Transverse colon (tissue), 4 donors: ENCODE measurements around the gene PDE12. TPM values are rescaled to one million over a fixed set of nuclear protein-coding genes. Genes with fewer than 3 reads are reported as not detected.
A peak's percentile ranks its signal among the peaks of the same experiment; 100 is the strongest.

Experiments used
- DNase-seq: peaks from one replicate; pipeline ENCODE4 v3.0.0-alpha.2; 2019
- H3K27ac ChIP-seq, 4 donors: fragments of 200-600 bp; sonication (generic); 2 replicates each; pipeline ENCODE4 v1.5.1; 2016 to 2018; ENCODE audit warnings: inconsistent platforms in 4 of 4
- H3K27me3 ChIP-seq: fragments of 200-600 bp; sonication (generic); 2 replicates; pipeline ENCODE4 v1.5.1; 2017; ENCODE audit warnings: inconsistent platforms
- H3K36me3 ChIP-seq, 4 donors: fragments of 200-600 bp; sonication (generic); 2 replicates each; pipeline ENCODE4 v1.5.1; 2017 to 2019; ENCODE audit warnings: inconsistent platforms in 4 of 4
- H3K4me1 ChIP-seq, 4 donors: fragments of 200-600 bp; sonication (generic); 2 replicates each; pipeline ENCODE4 v1.5.1; 2017 to 2020; ENCODE audit warnings: inconsistent platforms in 4 of 4
- H3K4me3 ChIP-seq, 4 donors: fragments of 200-600 bp; sonication (generic); 1 replicate in 1 of 4; 2 replicates in 3 of 4; pipeline versions ENCODE4 v1.5.1 to v1.6.1; 2017 to 2019; ENCODE audit warnings: inconsistent platforms in 4 of 4
- H3K9me3 ChIP-seq, 2 donors: fragments of 200-600 bp; sonication (generic); 2 replicates each; pipeline ENCODE4 v1.5.1; 2017 to 2019; ENCODE audit warnings: inconsistent platforms in 2 of 2
- EP300 ChIP-seq: sonication (generic); formaldehyde crosslinking; IDR thresholded peaks from one replicate; pipeline ENCODE4 v1.6.1; 2017; ENCODE audit warnings: antibody characterized with exemption, low read depth
- POLR2A ChIP-seq: fragments of 450-650 bp; IDR thresholded peaks from one replicate; pipeline ENCODE4 v1.6.1; 2016; ENCODE audit warnings: antibody characterized with exemption, mild to moderate bottlenecking, moderate library complexity
- POLR2AphosphoS5 ChIP-seq, 3 donors: sonication (generic); formaldehyde crosslinking; IDR thresholded peaks; one replicate each; pipeline ENCODE4 v1.6.1; 2016; ENCODE audit warnings: antibody characterized with exemption in 3 of 3
- WGBS, 2 donors: methylation state at CpG; one replicate each; pipeline ENCODE4 v1.1.5; 2018; ENCODE audit warnings: low coverage in 1 of 2; 5-methylcytosine and 5-hydroxymethylcytosine counted together
- in situ Hi-C, 4 donors: fragments of 200-750 bp; cut with MboI; loops; one replicate each; pipeline versions ENCODE4 v1.15.0 to v1.15.1; 2017; ENCODE audit warnings: low sequenced_read_pairs in 3 of 4, low pct_ligation_motif_present in 1 of 4, low pct_unique_long_range_greater_than_20kb in 1 of 4
- intact Hi-C: fragments of 100-400 bp; cut with DNase I; formaldehyde crosslinking; loops from one replicate; pipeline ENCODE4 v1.15.1; 2023; ENCODE audit warnings: low total_unique reads
- total RNA-seq, 4 donors: library from RNA; depleted of rRNA; stranded (reverse); fragments of >200 nt; gene quantifications; one replicate each; pipeline ENCODE4 v1.1.0, GENCODE V29; 2016
- TF ChIP-seq, protein P1 (sequence below), 5 experiments: fragments of 200-600 bp in 3 of 5; fragments of 450-650 bp in 2 of 5; sonication (generic) in 3 of 5; IDR thresholded peaks; 1 replicate in 2 of 5; 2 replicates in 3 of 5; pipeline ENCODE4 v1.5.1; 2016 to 2017; ENCODE audit warnings: antibody characterized with exemption in 5 of 5, inconsistent platforms in 3 of 5, mild to moderate bottlenecking in 2 of 5, moderate library complexity in 1 of 5

Gene PDE12, protein sequence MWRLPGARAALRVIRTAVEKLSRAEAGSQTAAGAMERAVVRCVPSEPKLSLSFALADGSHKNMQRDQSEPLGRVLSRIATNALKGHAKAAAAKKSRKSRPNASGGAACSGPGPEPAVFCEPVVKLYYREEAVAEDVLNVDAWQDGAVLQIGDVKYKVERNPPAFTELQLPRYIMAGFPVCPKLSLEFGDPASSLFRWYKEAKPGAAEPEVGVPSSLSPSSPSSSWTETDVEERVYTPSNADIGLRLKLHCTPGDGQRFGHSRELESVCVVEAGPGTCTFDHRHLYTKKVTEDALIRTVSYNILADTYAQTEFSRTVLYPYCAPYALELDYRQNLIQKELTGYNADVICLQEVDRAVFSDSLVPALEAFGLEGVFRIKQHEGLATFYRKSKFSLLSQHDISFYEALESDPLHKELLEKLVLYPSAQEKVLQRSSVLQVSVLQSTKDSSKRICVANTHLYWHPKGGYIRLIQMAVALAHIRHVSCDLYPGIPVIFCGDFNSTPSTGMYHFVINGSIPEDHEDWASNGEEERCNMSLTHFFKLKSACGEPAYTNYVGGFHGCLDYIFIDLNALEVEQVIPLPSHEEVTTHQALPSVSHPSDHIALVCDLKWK
- total RNA-seq: 10 to 100 TPM in 3 of 4 donors, 1 to 10 TPM in 1; 4.2 to 34.8 (median 19.3) TPM

DNA sequence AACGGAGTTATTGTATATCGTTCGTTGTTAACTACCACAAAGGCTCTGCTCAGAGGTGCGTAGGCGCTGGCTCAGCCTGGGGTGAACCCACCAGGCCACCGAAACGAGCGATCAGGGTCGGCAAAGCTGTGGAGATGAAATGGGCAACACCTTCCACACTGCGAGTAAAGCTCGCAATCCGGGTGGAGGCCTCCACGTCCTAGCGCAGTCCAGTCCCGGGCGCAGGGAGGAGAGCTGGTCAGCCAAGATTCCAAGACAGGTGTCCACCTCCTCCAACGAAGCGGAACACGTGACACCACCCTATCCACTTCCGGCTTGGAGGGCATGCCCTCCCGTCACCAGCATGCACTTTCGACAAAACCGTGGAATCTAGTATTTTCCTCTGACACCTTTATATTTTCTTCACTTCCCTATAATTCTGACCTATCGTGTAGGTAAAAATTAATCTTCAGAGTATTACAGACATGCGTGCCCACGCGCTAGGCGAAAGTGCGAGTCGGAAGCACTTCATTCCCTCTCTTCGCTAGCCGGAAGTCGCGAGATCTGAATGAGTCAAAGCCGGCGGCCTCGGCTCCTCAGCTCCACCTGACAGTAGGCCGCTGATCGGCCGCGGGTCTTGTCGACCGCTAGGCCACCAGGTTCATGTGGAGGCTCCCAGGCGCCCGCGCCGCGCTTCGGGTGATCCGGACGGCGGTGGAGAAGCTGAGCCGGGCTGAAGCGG is at the start of gene PDE12:
Gene PDE12, plus strand, starts transcription at position 537 of the 721 bp plus-strand sequence. Its CDS starts 106 bp downstream, at position 643.
- peak; percentile 90 for DNase-seq
- in situ Hi-C loops: loop anchor here in 1 of 4 donors (10.0 kb wide), 1 partner anchor 199 kb away; the partner anchor contains the start of gene SLMAP
- Histone ChIP-seq H3K27ac (peak within 1 kb of the TSS; percentile 90 to 95 (median 92)), H3K9me3 (no peaks in the 10 kb centered on the region), H3K4me1 (peaks cover 19 to 31% (median 22%) of the 10 kb centered on the region in 4 donors), H3K27me3 (no peaks in the 10 kb centered on the region), H3K4me3 (peak within 1 kb of the TSS; percentile 61 to 91 (median 76)), H3K36me3 (peaks cover 0 to 6% (median 0%) of the 10 kb centered on the region in 4 donors)
- intact Hi-C loops: loop anchor here (5.0 kb wide), 1 partner anchor 41 kb away; the partner anchor contains the start of gene ARF4
- peak; percentile 92 for TF ChIP-seq POLR2A
- peak; percentile 79 to 95 (median 93) for TF ChIP-seq POLR2AphosphoS5 (IDR thresholded peaks at IDR 0.05)
- TF ChIP-seq EP300: no peak
- TF ChIP-seq, protein P1, sequence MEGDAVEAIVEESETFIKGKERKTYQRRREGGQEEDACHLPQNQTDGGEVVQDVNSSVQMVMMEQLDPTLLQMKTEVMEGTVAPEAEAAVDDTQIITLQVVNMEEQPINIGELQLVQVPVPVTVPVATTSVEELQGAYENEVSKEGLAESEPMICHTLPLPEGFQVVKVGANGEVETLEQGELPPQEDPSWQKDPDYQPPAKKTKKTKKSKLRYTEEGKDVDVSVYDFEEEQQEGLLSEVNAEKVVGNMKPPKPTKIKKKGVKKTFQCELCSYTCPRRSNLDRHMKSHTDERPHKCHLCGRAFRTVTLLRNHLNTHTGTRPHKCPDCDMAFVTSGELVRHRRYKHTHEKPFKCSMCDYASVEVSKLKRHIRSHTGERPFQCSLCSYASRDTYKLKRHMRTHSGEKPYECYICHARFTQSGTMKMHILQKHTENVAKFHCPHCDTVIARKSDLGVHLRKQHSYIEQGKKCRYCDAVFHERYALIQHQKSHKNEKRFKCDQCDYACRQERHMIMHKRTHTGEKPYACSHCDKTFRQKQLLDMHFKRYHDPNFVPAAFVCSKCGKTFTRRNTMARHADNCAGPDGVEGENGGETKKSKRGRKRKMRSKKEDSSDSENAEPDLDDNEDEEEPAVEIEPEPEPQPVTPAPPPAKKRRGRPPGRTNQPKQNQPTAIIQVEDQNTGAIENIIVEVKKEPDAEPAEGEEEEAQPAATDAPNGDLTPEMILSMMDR (IDR thresholded peaks at IDR 0.05): no peak
- whole genome bisulfite sequencing, 2 donors: 0 to 1% methylated on average over 2 to 47 of the region's 54 CpGs

DNA sequence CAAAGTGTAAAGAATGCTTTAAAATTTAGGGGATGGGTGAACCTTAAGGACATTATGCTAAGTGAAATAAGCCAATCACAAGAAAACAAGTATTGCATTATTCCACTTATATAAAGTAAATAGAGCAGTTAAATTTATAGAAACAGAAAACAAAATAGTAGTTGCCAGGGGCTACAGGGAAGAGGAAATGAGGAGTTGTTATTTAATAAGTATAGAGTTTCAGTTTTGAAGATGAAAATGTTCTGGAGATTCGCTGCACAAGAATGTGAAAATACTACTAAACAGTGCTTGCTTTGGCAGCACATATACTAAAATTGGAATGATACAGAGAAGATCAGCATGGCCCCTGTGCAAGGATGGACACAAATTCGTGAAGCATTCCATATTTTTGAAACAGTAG is 43.9 kb upstream of the PDE12 start:
- Histone ChIP-seq H3K9me3 (no peaks in the 10 kb centered on the region), H3K4me1 (no peaks in the 10 kb centered on the region), H3K27ac (no peak overlapping the region), H3K4me3 (no peak overlapping the region), H3K27me3 (no peaks in the 10 kb centered on the region), H3K36me3 (no peaks in the 10 kb centered on the region)
- in situ Hi-C loops (no loop called here), intact Hi-C loops (no loop called here)
- DNase-seq: no peak
- 52 to 57% methylated on average over 1 to 2 of the region's 2 CpGs for WGBS, 2 donors
- TF ChIP-seq EP300: no peak
- TF ChIP-seq, protein P1 (IDR thresholded peaks at IDR 0.05): no peak
- no peak for TF ChIP-seq POLR2AphosphoS5 (IDR thresholded peaks at IDR 0.05)
- TF ChIP-seq POLR2A: no peak

DNA sequence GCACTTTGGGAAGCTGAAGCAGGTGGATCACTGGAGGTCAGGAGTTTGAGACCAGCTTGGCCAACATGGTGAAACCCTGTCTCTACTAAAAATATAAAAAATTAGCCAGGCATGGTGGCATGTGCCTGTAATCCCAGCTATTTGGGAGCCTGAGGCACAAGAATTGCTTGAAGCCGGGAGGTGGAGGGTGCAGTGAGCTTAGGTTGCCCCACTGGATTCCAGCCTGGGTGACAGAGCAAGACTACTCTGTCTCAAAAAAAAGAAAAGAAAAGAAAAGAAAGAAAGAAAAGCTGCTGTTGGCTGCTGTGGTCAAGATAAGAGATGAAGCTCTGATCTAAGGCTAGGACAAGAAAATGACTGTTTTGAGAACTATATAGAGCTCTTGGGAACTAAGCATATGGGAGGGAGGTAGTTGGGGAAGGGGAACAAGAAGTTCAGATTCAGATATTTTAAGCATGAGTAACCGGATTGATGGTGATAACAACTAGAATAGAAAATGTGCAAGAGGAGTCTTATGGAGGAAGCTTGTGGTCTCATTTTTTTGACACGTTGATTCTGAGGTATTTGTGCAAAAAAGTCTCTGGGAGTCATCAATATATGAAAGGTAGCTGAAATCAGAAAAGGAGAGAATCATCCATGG is 37.7 kb upstream of the PDE12 start:
- Histone ChIP-seq H3K36me3 (no peaks in the 10 kb centered on the region), H3K27me3 (no peaks in the 10 kb centered on the region), H3K27ac (no peak overlapping the region), H3K4me1 (no peaks in the 10 kb centered on the region), H3K4me3 (no peak overlapping the region), H3K9me3 (no peaks in the 10 kb centered on the region)
- intact Hi-C loops: no loop called here
- TF ChIP-seq, protein P1 (IDR thresholded peaks at IDR 0.05): no peak
- TF ChIP-seq POLR2AphosphoS5 (IDR thresholded peaks at IDR 0.05) (no peak), POLR2A (no peak), EP300 (no peak)
- WGBS, 2 donors: 68 to 73% methylated on average over 2 to 3 of the region's 3 CpGs
- DNase-seq: no peak
- in situ Hi-C loops: no loop called here
